ENCODE data around the gene RNASE3. TPM values are rescaled to one million over a fixed set of nuclear protein-coding genes. Genes with fewer than 3 reads are reported as not detected.
"Not testable (repeated sequence)": the region's sequence is repeated elsewhere in the genome, so short reads cannot be mapped to it uniquely, and the experiment has no call there.

Gene RNASE3
- polyA plus RNA-seq, 1 donor, result 0.18 TPM

DNA sequence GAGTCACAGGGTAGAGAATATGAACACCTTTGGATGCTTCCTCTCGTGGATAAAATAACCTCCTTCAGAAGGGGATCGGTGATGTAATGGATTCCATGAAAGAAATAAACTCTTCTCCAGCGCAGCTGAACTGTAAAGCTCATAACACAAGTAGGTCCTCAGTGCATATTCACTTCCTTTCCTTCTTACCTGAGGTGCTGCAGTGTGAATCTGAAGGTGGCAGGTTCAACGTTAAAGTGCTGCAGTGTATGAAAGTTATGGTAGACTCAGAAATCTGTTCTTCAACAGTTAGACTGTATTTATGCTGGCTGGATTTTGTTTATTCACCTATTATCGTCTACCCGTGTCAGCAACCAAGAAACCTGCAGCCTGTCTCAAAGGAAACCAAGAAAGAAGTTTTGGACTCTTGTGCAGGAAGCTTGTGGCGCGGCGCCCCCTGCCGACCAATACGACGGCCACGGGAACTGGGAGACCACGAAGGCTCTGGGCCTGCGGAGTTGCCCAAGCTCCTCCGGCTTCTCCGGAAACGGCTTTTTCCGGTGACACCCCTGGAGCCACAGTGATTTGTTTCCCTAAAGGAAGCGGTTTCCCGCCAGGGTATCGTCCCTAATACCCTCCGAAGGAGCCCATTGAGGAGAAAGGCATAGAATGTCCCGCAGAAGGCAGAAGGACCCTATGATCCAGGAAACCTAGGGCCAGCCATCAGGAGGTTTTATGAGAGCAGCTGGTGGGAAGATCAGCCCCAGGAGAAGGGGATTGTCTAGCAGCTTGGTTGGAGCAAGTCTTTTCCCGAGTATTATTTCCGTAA is 17.6 kb upstream of the RNASE3 start:
- peak; percentile 45 to 61 for DNase-seq
- no CpG with 5 or more reads among the region's 26 CpGs for WGBS (ENCODE audit: insufficient coverage, low lambda C conversion rate)
- no peaks in the 10 kb centered on the region for H3K36me3 ChIP-seq (ENCODE audit: control insufficient read depth, insufficient read depth, low read length)
- H3K9me3 ChIP-seq (ENCODE audit: control insufficient read depth, low read depth, low read length), result no peaks in the 10 kb centered on the region
- no peak overlapping the region for H3K27ac ChIP-seq (ENCODE audit: low read length)
- peaks cover 7% of the 10 kb centered on the region for H3K4me1 ChIP-seq (ENCODE audit: control insufficient read depth, insufficient read depth, low read length)
- no peak overlapping the region for H3K4me3 ChIP-seq (ENCODE audit: low read length)
- H3K27me3 ChIP-seq (ENCODE audit: control insufficient read depth, insufficient read depth, low read length), result no peaks in the 10 kb centered on the region

GRCh38 chr14:20877016-20877415 is 14.2 kb upstream of the RNASE3 start:
- H3K36me3 ChIP-seq (ENCODE audit: control insufficient read depth, insufficient read depth, low read length), result no peaks in the 10 kb centered on the region
- H3K4me1 ChIP-seq (ENCODE audit: control insufficient read depth, insufficient read depth, low read length), result peaks cover 7% of the 10 kb centered on the region
- H3K4me3 ChIP-seq (ENCODE audit: low read length), result no peak overlapping the region
- H3K27me3 ChIP-seq (ENCODE audit: control insufficient read depth, insufficient read depth, low read length), result no peaks in the 10 kb centered on the region
- DNase-seq, result peak; percentile 62 to 82
- no peaks in the 10 kb centered on the region for H3K9me3 ChIP-seq (ENCODE audit: control insufficient read depth, low read depth, low read length)
- peak overlapping the region; percentile 39 for H3K27ac ChIP-seq (ENCODE audit: low read length)

DNA sequence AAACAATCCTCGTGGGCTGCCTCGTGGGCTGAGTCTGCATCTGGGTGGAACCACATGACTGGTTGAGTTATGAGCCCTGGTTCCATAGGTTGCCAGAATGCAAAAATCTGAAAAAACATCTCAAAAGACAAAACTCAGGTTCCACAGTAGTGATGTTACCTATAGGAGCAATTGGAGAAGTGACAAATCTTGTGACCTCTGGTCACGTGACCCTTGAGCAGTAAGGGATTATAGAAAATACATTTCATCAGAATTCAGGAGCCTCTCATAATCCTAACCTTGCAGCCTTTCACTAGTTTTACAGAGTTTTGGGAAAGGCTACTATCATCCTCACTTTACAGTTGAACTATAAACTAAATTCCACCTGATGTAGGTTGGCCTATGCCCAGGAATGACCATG is 12.5 kb upstream of the RNASE3 start:
- H3K27me3 ChIP-seq (ENCODE audit: control insufficient read depth, insufficient read depth, low read length), result no peaks in the 10 kb centered on the region
- H3K27ac ChIP-seq (ENCODE audit: low read length), result no peak overlapping the region
- DNase-seq, result no peak
- H3K4me3 ChIP-seq (ENCODE audit: low read length), result no peak overlapping the region
- no CpG with 5 or more reads among the region's 3 CpGs for WGBS (ENCODE audit: insufficient coverage, low lambda C conversion rate)
- no peaks in the 10 kb centered on the region for H3K9me3 ChIP-seq (ENCODE audit: control insufficient read depth, low read depth, low read length)
- peaks cover 7% of the 10 kb centered on the region for H3K4me1 ChIP-seq (ENCODE audit: control insufficient read depth, insufficient read depth, low read length)
- no peaks in the 10 kb centered on the region for H3K36me3 ChIP-seq (ENCODE audit: control insufficient read depth, insufficient read depth, low read length)

- not testable (repeated sequence) for H3K4me3 ChIP-seq (ENCODE audit: low read length); H3K27ac ChIP-seq (ENCODE audit: low read length); H3K4me1 ChIP-seq (ENCODE audit: control insufficient read depth, insufficient read depth, low read length); H3K27me3 ChIP-seq (ENCODE audit: control insufficient read depth, insufficient read depth, low read length); DNase-seq; H3K36me3 ChIP-seq (ENCODE audit: control insufficient read depth, insufficient read depth, low read length); H3K9me3 ChIP-seq (ENCODE audit: control insufficient read depth, low read depth, low read length)
- WGBS (ENCODE audit: insufficient coverage, low lambda C conversion rate), result no CpG with 5 or more reads among the region's 5 CpGs
These were observed 10.0 kb upstream of the RNASE3 start for GRCh38 chr14:20881229-20881628.

DNA sequence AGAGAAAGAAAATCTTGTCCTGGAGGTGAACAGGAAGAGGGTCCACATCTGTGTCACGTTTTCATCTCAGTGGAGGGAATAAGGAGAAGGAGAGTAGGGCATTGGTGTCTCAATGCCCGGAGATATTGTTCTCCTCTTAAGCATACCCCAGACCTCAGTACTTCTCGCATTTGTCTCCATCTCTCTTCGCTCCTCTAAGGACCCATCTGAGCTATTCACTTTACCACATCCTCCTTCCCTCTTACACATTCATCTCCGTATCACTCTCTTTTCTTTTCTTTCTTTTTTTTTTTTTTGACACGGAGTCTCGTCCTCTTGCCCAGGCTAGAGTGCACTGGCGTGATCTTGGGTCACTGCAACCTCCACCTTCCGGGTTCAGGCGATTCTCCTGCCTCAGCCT is 8.4 kb upstream of the RNASE3 start:
- not testable (repeated sequence) for H3K4me1 ChIP-seq (ENCODE audit: control insufficient read depth, insufficient read depth, low read length); H3K27me3 ChIP-seq (ENCODE audit: control insufficient read depth, insufficient read depth, low read length); H3K4me3 ChIP-seq (ENCODE audit: low read length); DNase-seq; H3K27ac ChIP-seq (ENCODE audit: low read length); H3K36me3 ChIP-seq (ENCODE audit: control insufficient read depth, insufficient read depth, low read length); H3K9me3 ChIP-seq (ENCODE audit: control insufficient read depth, low read depth, low read length)
- no CpG with 5 or more reads among the region's 10 CpGs for WGBS (ENCODE audit: insufficient coverage, low lambda C conversion rate)

DNA sequence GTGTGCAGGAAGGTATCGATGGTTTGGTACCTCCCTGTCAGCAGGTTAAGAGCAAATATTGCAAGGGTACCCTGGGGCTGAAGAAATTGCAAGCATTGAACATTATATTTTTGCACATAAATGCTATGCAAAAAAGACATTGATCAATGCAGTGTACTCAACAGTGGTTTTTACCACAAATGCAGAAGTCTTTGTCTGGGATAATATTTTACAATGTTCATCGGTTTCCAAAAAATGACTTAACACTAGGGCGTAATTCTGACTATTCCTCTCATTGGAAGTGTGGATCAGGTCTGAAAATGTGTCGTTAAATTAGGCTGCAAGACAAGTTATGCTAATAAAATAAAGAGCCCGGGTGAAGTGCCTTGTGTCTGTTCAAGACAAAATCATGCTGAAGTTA is 2.8 kb upstream of the RNASE3 start:
- H3K27ac ChIP-seq (ENCODE audit: low read length); H3K4me3 ChIP-seq (ENCODE audit: low read length); H3K9me3 ChIP-seq (ENCODE audit: control insufficient read depth, low read depth, low read length); H3K4me1 ChIP-seq (ENCODE audit: control insufficient read depth, insufficient read depth, low read length); H3K27me3 ChIP-seq (ENCODE audit: control insufficient read depth, insufficient read depth, low read length); H3K36me3 ChIP-seq (ENCODE audit: control insufficient read depth, insufficient read depth, low read length); DNase-seq: not testable (repeated sequence)
- 100% methylated on average over 3 of the region's 5 CpGs for WGBS (ENCODE audit: insufficient coverage, low lambda C conversion rate)

DNA sequence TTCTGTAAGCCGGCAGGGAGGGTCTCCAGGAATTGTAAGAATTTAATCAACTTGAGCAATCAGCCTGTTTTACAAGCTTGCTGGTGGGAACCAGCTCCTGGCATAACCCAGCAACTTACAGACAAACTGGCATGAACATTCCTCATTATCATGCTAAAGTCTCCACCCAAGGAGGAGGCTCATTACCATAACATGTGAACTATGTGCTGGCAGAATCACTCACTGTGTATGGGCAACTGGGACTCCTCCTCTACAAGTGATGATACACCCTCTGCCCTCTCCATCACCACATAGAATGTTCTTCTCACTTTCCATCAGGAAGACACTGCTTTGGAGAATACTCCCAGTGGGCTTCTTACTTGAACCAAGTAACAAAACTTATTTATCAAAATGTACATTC is 4.1 kb downstream of the RNASE3 start:
- no CpG with 5 or more reads among the region's 1 CpG for WGBS (ENCODE audit: insufficient coverage, low lambda C conversion rate)
- not testable (repeated sequence) for DNase-seq; H3K4me1 ChIP-seq (ENCODE audit: control insufficient read depth, insufficient read depth, low read length); H3K27ac ChIP-seq (ENCODE audit: low read length); H3K36me3 ChIP-seq (ENCODE audit: control insufficient read depth, insufficient read depth, low read length); H3K27me3 ChIP-seq (ENCODE audit: control insufficient read depth, insufficient read depth, low read length); H3K4me3 ChIP-seq (ENCODE audit: low read length); H3K9me3 ChIP-seq (ENCODE audit: control insufficient read depth, low read depth, low read length)

DNA sequence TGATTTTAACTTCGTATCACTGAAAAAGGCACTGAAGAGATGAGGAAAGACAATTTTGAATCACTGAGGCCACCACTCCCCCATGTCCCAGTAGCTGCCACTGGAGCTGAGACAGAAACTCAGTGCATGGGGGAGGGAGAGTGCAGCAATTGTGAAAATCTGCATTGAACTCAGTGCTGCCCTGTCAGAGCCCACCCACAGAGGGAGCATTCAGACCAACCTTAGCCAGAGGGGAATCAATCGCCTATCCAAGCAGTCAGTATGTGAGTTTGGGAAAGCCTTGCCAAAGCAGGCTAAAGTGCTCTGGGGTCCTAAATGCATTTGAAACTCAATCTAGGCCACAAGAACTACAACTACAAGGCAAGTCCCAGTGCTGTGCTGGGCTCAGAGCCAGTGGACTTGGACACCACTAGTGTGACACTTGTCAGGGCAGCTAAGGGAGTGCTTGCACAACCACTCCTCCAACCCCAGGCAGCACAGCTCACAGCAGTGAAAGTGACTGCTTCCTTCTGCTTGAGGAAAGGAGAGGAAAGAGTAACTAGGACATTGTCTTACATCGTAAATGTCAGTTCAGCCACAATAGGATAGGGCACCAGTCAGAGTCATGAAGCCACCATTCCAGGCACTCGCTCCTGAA is 13.3 kb downstream of the RNASE3 start:
- Histone ChIP-seq H3K9me3 (ENCODE audit: control insufficient read depth, low read depth, low read length) (no peaks in the 10 kb centered on the region), H3K4me3 (ENCODE audit: low read length) (no peak overlapping the region), H3K27me3 (ENCODE audit: control insufficient read depth, insufficient read depth, low read length) (no peaks in the 10 kb centered on the region), H3K4me1 (ENCODE audit: control insufficient read depth, insufficient read depth, low read length) (no peaks in the 10 kb centered on the region), H3K36me3 (ENCODE audit: control insufficient read depth, insufficient read depth, low read length) (no peaks in the 10 kb centered on the region), H3K27ac (ENCODE audit: low read length) (no peak overlapping the region)
- WGBS (ENCODE audit: insufficient coverage, low lambda C conversion rate), result no CpG with 5 or more reads among the region's 4 CpGs
- no peak for DNase-seq

GRCh38 chr14:20905676-20906075 is 14.5 kb downstream of the RNASE3 start:
- WGBS (ENCODE audit: insufficient coverage, low lambda C conversion rate), result no CpG with 5 or more reads among the region's 2 CpGs
- no peaks in the 10 kb centered on the region for H3K36me3 ChIP-seq (ENCODE audit: control insufficient read depth, insufficient read depth, low read length)
- no peaks in the 10 kb centered on the region for H3K4me1 ChIP-seq (ENCODE audit: control insufficient read depth, insufficient read depth, low read length)
- H3K27me3 ChIP-seq (ENCODE audit: control insufficient read depth, insufficient read depth, low read length), result no peaks in the 10 kb centered on the region
- H3K9me3 ChIP-seq (ENCODE audit: control insufficient read depth, low read depth, low read length), result no peaks in the 10 kb centered on the region
- H3K27ac ChIP-seq (ENCODE audit: low read length), result no peak overlapping the region
- H3K4me3 ChIP-seq (ENCODE audit: low read length), result no peak overlapping the region
- no peak for DNase-seq

GRCh38 chr14:20907214-20907613 is 16.0 kb downstream of the RNASE3 start:
- Histone ChIP-seq H3K27ac (ENCODE audit: low read length) (no peak overlapping the region), H3K9me3 (ENCODE audit: control insufficient read depth, low read depth, low read length) (no peaks in the 10 kb centered on the region), H3K27me3 (ENCODE audit: control insufficient read depth, insufficient read depth, low read length) (no peaks in the 10 kb centered on the region), H3K36me3 (ENCODE audit: control insufficient read depth, insufficient read depth, low read length) (no peaks in the 10 kb centered on the region), H3K4me3 (ENCODE audit: low read length) (no peak overlapping the region), H3K4me1 (ENCODE audit: control insufficient read depth, insufficient read depth, low read length) (no peaks in the 10 kb centered on the region)
- DNase-seq, result no peak
- WGBS (ENCODE audit: insufficient coverage, low lambda C conversion rate), result no CpG with 5 or more reads among the region's 1 CpG

- DNase-seq; H3K4me1 ChIP-seq (ENCODE audit: control insufficient read depth, insufficient read depth, low read length); H3K27me3 ChIP-seq (ENCODE audit: control insufficient read depth, insufficient read depth, low read length); H3K27ac ChIP-seq (ENCODE audit: low read length); H3K9me3 ChIP-seq (ENCODE audit: control insufficient read depth, low read depth, low read length); H3K4me3 ChIP-seq (ENCODE audit: low read length); H3K36me3 ChIP-seq (ENCODE audit: control insufficient read depth, insufficient read depth, low read length): not testable (repeated sequence)
- no CpG with 5 or more reads among the region's 14 CpGs for WGBS (ENCODE audit: insufficient coverage, low lambda C conversion rate)
These were observed 19.6 kb downstream of the RNASE3 start for GRCh38 chr14:20910822-20911221.

Measured in large intestine (tissue), 3 donors.